B cell (primary cell): ENCODE data around the gene CHCHD5. TPM values are rescaled to one million over a fixed set of nuclear protein-coding genes. Genes with fewer than 3 reads are reported as not detected.
"Not testable (repeated sequence)": the region's sequence is repeated elsewhere in the genome, so short reads cannot be mapped to it uniquely, and the experiment has no call there.

Source experiments
- ATAC-seq: fragments of 200-7000 bp; cut with Tn5 transposase; one replicate; pipeline ENCODE4 v1.10.0; 2021; ENCODE audit warnings: low read depth, mild to moderate bottlenecking, moderate number of reproducible peaks, moderate library complexity
- CTCF ChIA-PET: fragments of 350-600 bp; sonication (Branson Sonifier 250); formaldehyde crosslinking; loops from one replicate; lab custom pipeline; 2021; ENCODE audit warnings: antibody characterized with exemption, inconsistent platforms; lab: Charles Lee
- POLR2A ChIA-PET: fragments of 350-600 bp; sonication (Branson Sonifier 250); formaldehyde crosslinking; loops from one replicate; lab custom pipeline; 2021; ENCODE audit warnings: antibody characterized with exemption; lab: Charles Lee
- DNase-seq: peaks from one replicate; pipeline ENCODE4 v3.0.0; 2013
- H2AFZ ChIP-seq: 2 replicates; pipeline ENCODE4 v1.6.1; 2012; ENCODE audit warnings: mild to moderate bottlenecking, low read depth, low read length; ENCODE audit not compliant: insufficient read depth, poor library complexity, severe bottlenecking
- H3K27ac ChIP-seq, 2 donors: 1 replicate in 1 of 2; 2 replicates in 1 of 2; pipeline ENCODE4 v1.5.1; 2012 to 2013; ENCODE audit warnings: low read length in 2 of 2, mild to moderate bottlenecking in 2 of 2, moderate library complexity in 1 of 2
- H3K27me3 ChIP-seq, 4 experiments: fragments of 200-600 bp in 1 of 4; sonication (generic) in 1 of 4; replicated peaks in 1 of 4; 1 replicate in 2 of 4; 2 replicates in 2 of 4; pipeline versions ENCODE4 v1.6.1 to v1.7.0; 2013 to 2016; ENCODE audit warnings: low read length in 3 of 4, mild to moderate bottlenecking in 2 of 4, mixed read lengths in 1 of 4, moderate library complexity in 1 of 4; ENCODE audit not compliant: insufficient read depth in 4 of 4, control insufficient read depth in 3 of 4; ENCODE audit errors: control extremely low read depth in 1 of 4
- H3K36me3 ChIP-seq, 2 experiments: replicated peaks in 1 of 2; 1 replicate in 1 of 2; 2 replicates in 1 of 2; pipeline versions ENCODE4 v1.6.1 to v1.7.1; 2013; ENCODE audit warnings: low read length in 1 of 2; ENCODE audit not compliant: insufficient read depth in 2 of 2, control insufficient read depth in 1 of 2; ENCODE audit errors: control extremely low read depth in 1 of 2, extremely low read depth in 1 of 2
- H3K4me1 ChIP-seq, 2 donors: fragments of 200-600 bp in 1 of 2; sonication (generic) in 1 of 2; 1 replicate in 1 of 2; 2 replicates in 1 of 2; pipeline versions ENCODE4 v1.5.1 to v1.6.1; 2013 to 2017; ENCODE audit warnings: low read length in 2 of 2; ENCODE audit not compliant: control insufficient read depth in 2 of 2, insufficient read depth in 2 of 2
- H3K4me2 ChIP-seq: replicated peaks from 2 replicates; pipeline ENCODE3; 2012; ENCODE audit warnings: mild to moderate bottlenecking, low read depth, low read length; ENCODE audit not compliant: poor library complexity, severe bottlenecking
- H3K4me3 ChIP-seq, 5 experiments: fragments of 200-600 bp in 1 of 5; sonication (generic) in 1 of 5; 1 replicate in 3 of 5; 2 replicates in 2 of 5; pipeline versions ENCODE4 v1.5.1 to v1.7.0; 2011 to 2016; ENCODE audit warnings: low read length in 4 of 5, mild to moderate bottlenecking in 4 of 5, low read depth in 2 of 5, control low read depth in 1 of 5, moderate library complexity in 1 of 5; ENCODE audit not compliant: insufficient read depth in 1 of 5; ENCODE audit errors: control extremely low read depth in 1 of 5, extremely low read depth in 1 of 5
- H3K79me2 ChIP-seq: fragments of 200-600 bp; sonication (generic); one replicate; pipeline ENCODE4 v1.6.0; 2016; ENCODE audit warnings: low read length; ENCODE audit not compliant: control insufficient read depth, insufficient read depth
- H3K9ac ChIP-seq: fragments of 200-600 bp; sonication (generic); 2 replicates; pipeline ENCODE4 v1.6.1; 2017; ENCODE audit warnings: mild to moderate bottlenecking, low read length, moderate library complexity
- H3K9me3 ChIP-seq, 3 donors: one replicate each; pipeline versions ENCODE4 v1.6.1 to v1.7.1; 2013; ENCODE audit warnings: low read length in 2 of 3; ENCODE audit not compliant: control insufficient read depth in 2 of 3, insufficient read depth in 1 of 3; ENCODE audit errors: control extremely low read depth in 1 of 3
- H4K20me1 ChIP-seq: 2 replicates; pipeline ENCODE4 v1.6.0; 2012; ENCODE audit warnings: mild to moderate bottlenecking, low read length; ENCODE audit not compliant: insufficient read depth, control insufficient read depth, poor library complexity, severe bottlenecking
- H3K27ac Mint-ChIP-seq: one replicate; pipeline ENCODE4 v1.8.0; 2021; ENCODE audit warnings: mixed read lengths
- H3K27me3 Mint-ChIP-seq: one replicate; pipeline ENCODE4 v1.8.0; 2021; ENCODE audit warnings: mixed read lengths
- H3K4me1 Mint-ChIP-seq: one replicate; pipeline ENCODE4 v1.8.0; 2021; ENCODE audit warnings: mixed read lengths
- H3K4me3 Mint-ChIP-seq: one replicate; pipeline ENCODE4 v1.8.0; 2021; ENCODE audit warnings: mixed read lengths
- H3K9me3 Mint-ChIP-seq: one replicate; pipeline ENCODE4 v1.8.0; 2022; ENCODE audit warnings: mixed read lengths; ENCODE audit not compliant: insufficient read depth
- CTCF ChIP-seq: fragments of 200-600 bp; IDR thresholded peaks from one replicate; pipeline ENCODE4 v1.8.0; 2022; ENCODE audit warnings: antibody characterized with exemption, mild to moderate bottlenecking
- EZH2 ChIP-seq: IDR thresholded peaks from 2 replicates; pipeline ENCODE4 v1.6.1; 2012; ENCODE audit warnings: borderline replicate concordance, low read depth, mild to moderate bottlenecking, moderate library complexity, low read length; ENCODE audit not compliant: insufficient read depth, poor library complexity, severe bottlenecking
- WGBS: methylation state at CpG from one replicate; pipeline ENCODE4 v1.1.5; 2013; ENCODE audit warnings: missing lambda C conversion rate; ENCODE audit not compliant: insufficient coverage; 5-methylcytosine and 5-hydroxymethylcytosine counted together
- intact Hi-C: fragments of 100-400 bp; cut with micrococcal nuclease; formaldehyde crosslinking; loops from one replicate; pipeline ENCODE4 v1.10.0; 2022
- polyA plus RNA-seq: library from polyadenylated mRNA; depleted of rRNA; stranded (reverse); fragments of >200 nt; gene quantifications from 2 replicates; pipeline ENCODE4 v1.2.3, GENCODE V29; 2012
- total RNA-seq, 2 donors: library from RNA; stranded (reverse); fragments of 120-200 nt in 1 of 2; gene quantifications; 1 replicate in 1 of 2; 2 replicates in 1 of 2; pipeline versions ENCODE4 v1.2.3 to v1.2.4, GENCODE V29; 2013 to 2022

The CHCHD5 gene
- total and polyA plus RNA-seq, 2 donors (not counting 1 experiment from before 2014, with no cell fraction given) = 19.9 to 34.5 TPM

GRCh38 chr2:112614201-112614840, 29.9 kb downstream of the CHCHD5 start:
- peaks cover 8% of the 10 kb centered on the region for H3K27me3 Mint-ChIP-seq
- no peak overlapping the region for H2AFZ ChIP-seq
- H3K27me3 ChIP-seq = peaks cover 0 to 3% (median 0%) of the 10 kb centered on the region in 4 experiments
- no peak for TF ChIP-seq EZH2
- no peak for TF ChIP-seq CTCF
- ATAC-seq (no peak), DNase-seq (no peak)
- 85% methylated on average over 13 of the region's 13 CpGs for WGBS
- ChIA-PET POLR2A (no interaction called here), CTCF (interaction anchor here (0.9 kb wide), 1 partner anchor 14 kb away, joined by 3 read pairs; no protein-coding TSS in a partner anchor)
- H3K4me1 Mint-ChIP-seq = no peaks in the 10 kb centered on the region
- no peak overlapping the region for H3K27ac Mint-ChIP-seq
- no peak overlapping the region for H3K27ac ChIP-seq
- H3K4me3 Mint-ChIP-seq = no peak overlapping the region
- H3K4me1 ChIP-seq = no peaks in the 10 kb centered on the region
- H3K36me3 ChIP-seq = no peaks in the 10 kb centered on the region
- no peak overlapping the region for H3K9ac ChIP-seq
- H4K20me1 ChIP-seq = no peaks in the 10 kb centered on the region
- intact Hi-C loops = no loop called here
- no peak overlapping the region for H3K4me3 ChIP-seq
- no peaks in the 10 kb centered on the region for H3K79me2 ChIP-seq
- H3K9me3 Mint-ChIP-seq = no peaks in the 10 kb centered on the region
- no peak overlapping the region for H3K4me2 ChIP-seq
- H3K9me3 ChIP-seq = no peaks in the 10 kb centered on the region

GRCh38 chr2:112615051-112615450, 30.6 kb downstream of the CHCHD5 start:
- no peaks in the 10 kb centered on the region for H3K9me3 Mint-ChIP-seq
- POLR2A ChIA-PET = no interaction called here
- Histone ChIP-seq H3K27ac (no peak overlapping the region), H3K9me3 (no peaks in the 10 kb centered on the region), H3K27me3 (peaks cover 0 to 3% (median 0%) of the 10 kb centered on the region in 4 experiments), H3K79me2 (no peaks in the 10 kb centered on the region), H3K4me1 (no peaks in the 10 kb centered on the region), H2AFZ (no peak overlapping the region), H3K4me2 (no peak overlapping the region), H3K9ac (no peak overlapping the region), H3K4me3 (no peak overlapping the region), H4K20me1 (no peaks in the 10 kb centered on the region), H3K36me3 (no peaks in the 10 kb centered on the region)
- no peak overlapping the region for H3K4me3 Mint-ChIP-seq
- TF ChIP-seq CTCF (no peak), EZH2 (no peak)
- peaks cover 8% of the 10 kb centered on the region for H3K27me3 Mint-ChIP-seq
- ATAC-seq (no peak), DNase-seq (no peak)
- H3K4me1 Mint-ChIP-seq = no peaks in the 10 kb centered on the region
- intact Hi-C loops = no loop called here
- 93% methylated on average over 8 of the region's 8 CpGs for WGBS
- no peak overlapping the region for H3K27ac Mint-ChIP-seq
- CTCF ChIA-PET = interaction anchor here (0.9 kb wide), 1 partner anchor 15 kb away, joined by 3 read pairs; no protein-coding TSS in a partner anchor

- H3K4me2 ChIP-seq, H3K9me3 ChIP-seq, H3K27me3 ChIP-seq, H3K27me3 Mint-ChIP-seq, POLR2A ChIA-PET, H3K36me3 ChIP-seq, H3K79me2 ChIP-seq, H3K27ac Mint-ChIP-seq, H3K27ac ChIP-seq, ATAC-seq, H2AFZ ChIP-seq, H3K4me1 Mint-ChIP-seq, H3K9me3 Mint-ChIP-seq, DNase-seq, H4K20me1 ChIP-seq, H3K4me3 ChIP-seq, H3K4me1 ChIP-seq, H3K9ac ChIP-seq, H3K4me3 Mint-ChIP-seq, intact Hi-C loops: not testable (repeated sequence)
- WGBS = 100% methylated on average over 1 of the region's 2 CpGs
- CTCF ChIA-PET = interaction anchor here (1.0 kb wide), 1 partner anchor 110 kb away, joined by 3 read pairs; no protein-coding TSS in a partner anchor
Observed at GRCh38 chr2:112615798-112616197, 31.4 kb downstream of the CHCHD5 start.
